GM20431 (cell line): ENCODE measurements around the gene RRP12.
"Not testable (repeated sequence)": the region's sequence is repeated elsewhere in the genome, so short reads cannot be mapped to it uniquely, and the experiment has no call there.

Experiments
- in situ Hi-C: fragments of 300-500 bp; cut with MseI, MboI; formaldehyde crosslinking; loops from one replicate; pipeline ENCODE4 v1.15.0; 2020; ENCODE audit warnings: low sequenced_read_pairs; ENCODE audit not compliant: unreplicated experiment

RRP12 gene, protein sequence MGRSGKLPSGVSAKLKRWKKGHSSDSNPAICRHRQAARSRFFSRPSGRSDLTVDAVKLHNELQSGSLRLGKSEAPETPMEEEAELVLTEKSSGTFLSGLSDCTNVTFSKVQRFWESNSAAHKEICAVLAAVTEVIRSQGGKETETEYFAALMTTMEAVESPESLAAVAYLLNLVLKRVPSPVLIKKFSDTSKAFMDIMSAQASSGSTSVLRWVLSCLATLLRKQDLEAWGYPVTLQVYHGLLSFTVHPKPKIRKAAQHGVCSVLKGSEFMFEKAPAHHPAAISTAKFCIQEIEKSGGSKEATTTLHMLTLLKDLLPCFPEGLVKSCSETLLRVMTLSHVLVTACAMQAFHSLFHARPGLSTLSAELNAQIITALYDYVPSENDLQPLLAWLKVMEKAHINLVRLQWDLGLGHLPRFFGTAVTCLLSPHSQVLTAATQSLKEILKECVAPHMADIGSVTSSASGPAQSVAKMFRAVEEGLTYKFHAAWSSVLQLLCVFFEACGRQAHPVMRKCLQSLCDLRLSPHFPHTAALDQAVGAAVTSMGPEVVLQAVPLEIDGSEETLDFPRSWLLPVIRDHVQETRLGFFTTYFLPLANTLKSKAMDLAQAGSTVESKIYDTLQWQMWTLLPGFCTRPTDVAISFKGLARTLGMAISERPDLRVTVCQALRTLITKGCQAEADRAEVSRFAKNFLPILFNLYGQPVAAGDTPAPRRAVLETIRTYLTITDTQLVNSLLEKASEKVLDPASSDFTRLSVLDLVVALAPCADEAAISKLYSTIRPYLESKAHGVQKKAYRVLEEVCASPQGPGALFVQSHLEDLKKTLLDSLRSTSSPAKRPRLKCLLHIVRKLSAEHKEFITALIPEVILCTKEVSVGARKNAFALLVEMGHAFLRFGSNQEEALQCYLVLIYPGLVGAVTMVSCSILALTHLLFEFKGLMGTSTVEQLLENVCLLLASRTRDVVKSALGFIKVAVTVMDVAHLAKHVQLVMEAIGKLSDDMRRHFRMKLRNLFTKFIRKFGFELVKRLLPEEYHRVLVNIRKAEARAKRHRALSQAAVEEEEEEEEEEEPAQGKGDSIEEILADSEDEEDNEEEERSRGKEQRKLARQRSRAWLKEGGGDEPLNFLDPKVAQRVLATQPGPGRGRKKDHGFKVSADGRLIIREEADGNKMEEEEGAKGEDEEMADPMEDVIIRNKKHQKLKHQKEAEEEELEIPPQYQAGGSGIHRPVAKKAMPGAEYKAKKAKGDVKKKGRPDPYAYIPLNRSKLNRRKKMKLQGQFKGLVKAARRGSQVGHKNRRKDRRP (N-terminal part only)

DNA sequence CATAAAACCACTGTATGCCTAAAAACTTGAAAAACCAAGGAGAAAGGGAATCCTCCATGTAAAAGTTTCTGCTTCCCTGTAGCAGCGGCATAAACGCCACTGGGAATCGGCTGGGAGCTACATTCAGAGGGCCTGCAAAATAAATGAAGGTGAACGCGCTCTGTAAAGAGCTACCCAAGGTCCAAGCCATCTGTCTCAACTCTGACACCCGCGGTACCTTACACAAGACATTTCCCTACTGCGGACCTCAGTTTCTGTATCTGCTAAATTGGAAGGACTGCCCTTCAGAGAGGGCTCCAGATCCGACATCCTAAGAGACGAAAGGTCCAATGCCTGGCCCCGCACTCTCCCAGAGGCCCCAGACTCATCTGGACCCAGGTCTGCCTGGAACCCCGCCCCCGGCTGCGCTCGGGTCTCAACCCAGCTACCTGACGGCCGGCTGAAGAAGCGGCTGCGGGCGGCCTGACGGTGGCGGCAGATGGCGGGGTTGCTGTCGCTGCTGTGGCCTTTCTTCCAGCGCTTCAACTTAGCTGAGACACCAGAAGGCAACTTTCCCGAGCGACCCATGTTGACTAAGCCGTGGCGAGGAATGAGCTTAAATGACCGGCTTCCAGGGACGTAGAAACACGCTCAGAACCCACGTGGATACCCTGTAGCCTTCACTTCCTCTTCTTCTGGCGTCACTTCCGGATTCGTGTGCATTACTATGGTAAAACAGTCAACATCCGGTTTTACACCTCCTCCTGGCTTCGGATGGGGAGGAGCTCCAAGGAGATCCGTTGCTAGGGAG lies at the start of gene RRP12:
Gene RRP12, minus strand, starts transcription at position 676 of the 790 bp plus-strand sequence. Its CDS starts 109 bp downstream, at position 567.
- in situ Hi-C loops = no loop called here

DNA sequence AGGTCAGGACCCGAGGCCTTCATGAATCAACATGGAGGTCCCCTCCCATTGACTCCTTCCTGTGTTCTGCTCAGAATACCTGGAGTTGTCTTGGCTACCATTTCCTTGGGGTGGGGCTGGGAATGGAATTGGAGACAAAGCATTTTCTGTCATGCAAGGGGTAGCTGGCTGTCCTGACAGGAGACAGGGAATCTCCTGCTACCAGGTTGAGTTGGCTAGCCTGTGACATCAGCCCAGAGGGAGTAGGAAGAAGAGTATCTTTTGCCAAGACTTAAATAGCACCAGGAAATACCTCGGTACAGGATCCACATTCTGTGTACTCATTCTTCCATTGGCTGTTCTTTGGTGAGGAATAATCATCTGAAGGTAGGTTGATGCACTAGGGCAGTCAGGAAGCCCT lies 49.7 kb upstream of the RRP12 start:
- in situ Hi-C loops = no loop called here

DNA sequence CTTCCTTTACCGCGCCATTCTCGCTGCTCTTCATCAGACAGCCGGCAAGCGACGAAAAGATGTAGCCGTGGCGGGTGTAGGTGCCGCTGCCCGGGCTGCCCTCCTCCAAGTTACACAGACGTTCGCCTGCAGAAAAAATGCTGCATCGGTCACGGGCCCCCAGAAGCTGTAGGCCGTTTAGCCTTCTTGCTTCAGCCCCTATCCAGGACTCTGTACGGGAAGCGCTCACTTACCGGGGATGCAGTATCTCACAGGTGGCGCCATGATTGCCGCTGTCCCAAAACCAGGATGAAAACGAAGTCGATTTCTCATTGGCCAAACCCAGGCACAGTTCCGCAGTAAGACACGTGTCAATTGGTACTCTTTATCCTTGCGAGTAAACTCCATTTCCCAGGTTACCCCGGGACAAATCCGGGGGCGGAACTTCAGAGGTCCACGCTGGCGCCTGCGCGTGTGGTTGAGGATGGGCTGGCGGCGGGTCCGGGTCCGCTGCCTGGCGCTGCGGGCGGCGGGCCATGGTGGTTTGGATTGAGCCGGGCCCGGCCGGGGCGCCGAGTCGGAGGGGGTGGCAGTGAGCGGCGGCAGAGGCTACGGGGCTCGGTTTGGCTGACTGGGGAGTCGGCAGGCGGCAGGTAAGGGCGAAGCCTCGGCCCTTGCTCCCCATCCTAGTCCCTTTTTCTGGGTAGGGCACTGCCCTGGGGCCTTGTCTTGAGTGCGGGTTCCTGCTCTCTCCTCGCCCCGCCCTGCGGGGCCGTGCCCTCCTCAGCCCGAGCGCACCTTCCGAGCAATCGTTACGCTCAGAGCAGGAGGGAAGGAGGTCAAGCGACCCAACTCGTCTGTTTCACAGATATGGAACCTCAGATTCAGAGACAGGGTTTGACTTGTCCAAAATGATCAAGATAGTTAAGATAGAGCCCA lies 44.8 kb upstream of the RRP12 start, which contains the start of the genes EXOSC1 and ZDHHC16:
Gene EXOSC1, minus strand, starts transcription at position 285 of the 918 bp plus-strand sequence. Its CDS starts 21 bp downstream, at position 264.
Gene ZDHHC16, plus strand, starts transcription at position 454 of the 918 bp plus-strand sequence. CDS start 5,501 bp downstream, outside the sequence.
- in situ Hi-C loops = no loop called here

DNA sequence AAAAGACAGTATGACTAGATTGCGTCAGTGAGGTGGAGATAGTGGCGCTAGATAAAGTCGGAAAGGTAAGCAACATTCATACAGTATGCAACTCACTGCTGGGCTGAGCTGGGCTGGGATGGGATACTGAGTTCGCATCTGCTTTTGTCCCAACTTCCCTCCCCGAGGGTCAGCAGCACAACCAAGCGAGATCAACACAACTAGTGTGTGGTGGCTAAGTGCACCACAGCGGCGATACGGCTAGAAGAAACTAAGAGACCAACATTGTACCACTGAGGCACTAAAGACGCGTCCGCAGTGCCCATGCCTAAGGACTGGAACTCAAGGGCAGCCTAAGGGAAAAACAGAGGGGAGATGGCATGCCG lies 44.2 kb upstream of the RRP12 start:
- in situ Hi-C loops = no loop called here

DNA sequence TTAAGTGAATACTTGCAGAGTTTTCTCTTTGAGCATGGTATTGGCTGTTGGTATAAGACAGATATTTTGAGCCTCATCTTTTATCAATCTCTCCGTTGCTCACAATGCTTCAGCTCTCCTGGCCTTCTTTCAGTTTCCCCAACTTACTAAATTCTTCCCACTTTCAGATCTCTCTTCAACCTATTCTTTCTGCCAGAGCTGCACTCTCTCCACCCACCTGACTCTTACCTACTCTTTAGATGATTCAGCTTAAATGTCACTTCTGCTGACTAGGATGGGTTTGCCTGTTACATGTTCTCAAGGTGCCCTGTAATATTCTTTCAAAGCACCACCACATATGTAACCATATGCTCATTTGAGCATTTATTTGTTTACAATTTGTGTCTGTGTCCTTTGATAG lies 43.1 kb upstream of the RRP12 start:
- in situ Hi-C loops = no loop called here

DNA sequence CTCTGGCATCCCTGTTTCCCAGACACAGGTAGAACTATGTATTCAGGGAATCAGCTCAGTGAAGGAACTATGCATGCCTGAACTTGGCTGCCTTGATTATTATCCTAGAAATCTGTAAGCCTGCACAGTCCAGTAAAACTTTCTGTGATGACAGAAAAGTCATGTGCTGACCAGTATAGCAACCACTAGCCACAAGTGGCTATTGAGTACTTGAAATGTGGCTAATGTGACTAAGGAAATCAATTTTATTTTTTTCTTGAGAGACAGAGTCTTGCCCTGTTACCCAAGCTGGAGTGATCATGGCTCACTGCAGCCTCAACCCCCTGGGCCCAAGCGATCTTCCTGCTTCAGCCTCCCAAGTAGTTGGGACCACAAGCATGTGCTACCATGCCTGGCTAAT lies 41.1 kb upstream of the RRP12 start:
- in situ Hi-C loops = no loop called here

DNA sequence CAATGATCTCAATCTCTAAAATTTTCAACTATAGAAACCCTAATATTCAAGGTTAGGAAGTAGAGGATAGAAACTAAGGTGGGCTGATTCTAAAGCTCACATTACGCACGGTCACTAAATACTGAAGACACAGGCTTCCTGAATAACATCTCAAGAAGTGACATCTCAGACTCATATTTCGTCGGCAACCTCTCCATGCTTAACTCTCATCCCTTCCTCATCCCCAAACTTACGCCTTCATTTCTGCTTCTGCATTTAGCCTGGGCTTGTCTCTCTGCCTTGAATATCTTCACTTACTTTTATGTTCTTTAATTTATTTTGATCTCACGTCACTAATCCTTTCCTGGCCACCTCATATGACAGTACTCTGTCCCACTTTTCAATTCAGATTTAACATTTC lies 34.1 kb upstream of the RRP12 start:
- in situ Hi-C loops = no loop called here

DNA sequence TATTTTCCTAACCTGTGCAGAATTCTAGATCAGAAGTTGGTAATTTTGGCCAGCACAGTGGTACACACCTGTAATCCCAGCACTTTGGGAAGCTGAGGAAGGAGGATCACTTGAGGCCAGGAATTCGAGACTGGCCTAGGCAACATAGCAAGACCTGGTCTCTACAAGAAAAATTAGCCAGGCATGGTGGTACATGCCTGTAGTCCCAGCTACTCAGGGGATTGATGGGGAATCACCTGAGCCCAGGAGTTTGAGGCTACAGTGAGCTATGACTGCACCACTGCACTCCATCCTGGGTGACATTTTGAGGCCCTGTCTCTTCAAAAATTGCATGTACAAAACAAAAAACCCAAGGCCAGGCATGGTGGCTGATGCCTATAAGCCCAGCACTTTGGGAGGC lies 33.4 kb upstream of the RRP12 start:
- in situ Hi-C loops = no loop called here

DNA sequence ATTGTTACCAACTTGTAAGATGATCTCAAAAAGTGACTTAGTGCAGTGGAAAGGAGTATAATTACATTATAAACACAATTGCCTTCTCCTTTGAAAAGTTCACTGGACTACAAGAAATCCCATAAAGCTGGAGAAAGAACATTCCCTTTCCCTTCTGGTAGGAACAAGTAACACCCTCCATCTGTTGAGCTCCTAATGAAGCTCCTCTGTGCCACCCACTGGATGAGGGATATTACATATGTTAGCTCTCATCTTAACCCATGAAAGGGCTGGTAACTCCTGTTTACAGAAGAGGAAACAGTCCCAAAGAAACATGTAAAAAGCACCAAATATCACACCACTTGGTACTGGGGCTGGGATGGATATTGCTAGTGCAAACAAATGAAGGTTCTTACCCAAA lies 32.9 kb upstream of the RRP12 start:
- in situ Hi-C loops = no loop called here

DNA sequence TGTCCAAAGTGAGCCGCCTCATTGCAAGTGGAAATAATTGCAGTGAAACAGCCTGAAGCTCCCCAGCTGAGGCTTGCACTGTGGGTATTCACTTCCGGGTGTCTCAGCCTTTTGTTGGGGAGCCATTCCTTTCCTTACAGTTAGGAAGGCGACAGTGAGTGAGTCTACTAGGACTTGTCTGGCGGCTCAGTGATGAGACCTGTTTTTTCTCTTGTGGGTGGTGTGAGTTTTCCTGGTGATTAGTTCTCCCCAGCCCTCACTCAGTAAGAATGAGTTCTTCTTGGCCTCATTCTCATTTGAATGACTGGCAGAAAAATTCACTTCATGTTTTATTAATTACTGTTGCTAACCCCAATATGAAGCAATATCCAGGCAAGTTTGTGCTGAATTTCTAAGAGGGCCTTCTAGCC lies 27.4 kb upstream of the RRP12 start:
- in situ Hi-C loops = no loop called here

DNA sequence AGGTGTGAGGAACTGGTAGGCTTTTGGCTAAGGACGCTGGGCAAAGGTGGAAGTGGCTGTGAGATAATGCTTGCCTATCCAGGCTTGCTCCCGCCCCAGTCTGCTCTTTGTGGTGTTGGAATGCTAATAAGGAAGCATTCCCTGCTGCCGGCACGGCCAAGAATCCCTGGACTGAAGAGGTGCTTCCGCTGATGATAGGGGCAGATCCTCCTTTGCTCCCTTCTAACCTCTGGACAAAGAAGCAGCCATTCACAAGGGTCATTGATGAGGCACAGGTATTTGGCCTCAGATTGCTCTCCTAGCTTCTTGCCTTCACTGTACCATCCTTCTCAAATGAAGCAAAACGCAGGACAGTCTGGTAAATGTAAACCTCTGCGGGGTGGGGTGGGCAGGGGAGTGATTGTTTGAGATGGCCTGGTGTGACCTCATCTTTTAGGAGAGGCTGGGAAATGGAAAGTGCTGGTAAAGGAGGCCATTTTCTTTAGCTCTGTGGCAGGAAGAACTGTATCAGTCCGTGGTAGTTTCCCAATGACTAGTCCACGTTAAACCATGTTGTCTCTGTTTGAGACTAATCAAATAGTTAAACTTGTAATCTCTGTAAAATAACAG lies 26.5 kb upstream of the RRP12 start:
- in situ Hi-C loops = no loop called here

DNA sequence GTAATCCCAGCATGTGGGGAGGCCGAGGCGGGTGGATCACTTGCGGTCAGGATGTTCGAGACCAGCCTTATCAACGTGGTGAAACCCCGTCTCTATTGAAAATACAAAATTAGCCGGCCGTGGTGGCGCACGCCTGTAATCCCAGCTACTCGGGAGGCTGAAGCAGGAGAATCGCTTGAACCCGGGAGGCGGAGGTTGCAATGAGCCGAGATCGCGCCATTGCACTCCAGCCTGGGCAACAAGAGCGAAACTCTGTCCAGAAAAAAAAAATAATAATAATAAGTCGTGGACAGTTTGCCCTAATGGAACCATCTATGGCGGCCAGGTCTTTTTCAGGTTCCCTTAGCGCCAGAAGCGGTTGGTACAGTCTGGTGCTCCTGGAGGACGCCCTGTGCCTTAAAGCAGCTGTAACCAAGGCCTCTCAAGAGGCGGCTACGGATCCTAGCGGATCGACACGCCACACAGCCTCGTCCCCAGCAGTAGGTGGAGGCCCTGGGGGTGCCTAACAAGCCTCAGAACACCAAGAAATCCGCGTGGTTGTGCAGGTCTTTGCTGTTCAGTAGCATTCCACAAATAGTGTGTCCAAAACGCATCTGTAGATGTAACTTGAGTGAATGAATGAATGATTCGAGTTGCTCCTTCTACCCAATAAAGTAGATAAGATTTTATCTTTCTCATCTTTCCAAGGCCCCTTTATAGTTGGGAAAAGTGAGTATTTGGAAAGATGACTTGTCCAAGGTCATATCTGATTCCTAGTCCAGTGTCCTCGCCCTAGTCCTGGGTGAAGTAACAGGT lies 25.8 kb upstream of the RRP12 start:
- in situ Hi-C loops = no loop called here

DNA sequence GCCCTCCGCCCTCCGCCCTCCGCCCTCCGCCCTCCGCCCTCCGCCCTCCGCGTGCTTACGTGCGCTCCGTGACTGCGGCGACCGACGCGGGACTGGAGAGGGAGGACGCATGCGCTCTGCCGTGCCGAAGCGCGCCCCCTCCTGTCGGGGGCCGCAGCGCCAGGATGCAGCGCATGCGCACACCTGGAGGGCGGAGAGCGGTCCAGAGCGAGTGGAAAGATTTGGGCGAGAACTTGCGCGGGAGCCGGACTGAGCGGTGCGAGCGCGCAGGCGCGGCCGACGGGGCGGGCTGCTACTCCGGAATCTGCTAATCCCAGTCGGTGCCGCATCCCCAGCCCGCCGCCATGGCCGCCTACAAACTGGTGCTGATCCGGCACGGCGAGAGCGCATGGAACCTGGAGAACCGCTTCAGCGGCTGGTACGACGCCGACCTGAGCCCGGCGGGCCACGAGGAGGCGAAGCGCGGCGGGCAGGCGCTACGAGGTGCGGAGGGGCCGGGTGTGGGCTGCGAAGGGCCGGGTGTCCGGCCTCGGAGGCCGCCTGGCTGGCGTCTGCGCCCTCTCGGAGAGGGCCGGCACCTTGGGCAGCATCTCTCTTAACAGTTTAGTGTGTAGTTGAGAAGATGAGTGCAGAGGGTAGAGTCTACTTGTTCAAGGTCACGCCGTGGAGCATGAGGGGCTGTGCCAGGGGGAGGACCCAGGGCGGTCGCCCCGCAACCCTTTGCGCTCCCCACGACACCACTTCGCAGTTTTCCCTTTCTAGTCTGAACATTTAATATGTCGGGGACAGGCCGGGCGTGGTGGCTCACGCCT lies 25.0 kb upstream of the RRP12 start, which contains the start of gene PGAM1:
Gene PGAM1, plus strand, starts transcription at position 228 of the 812 bp plus-strand sequence. Its CDS starts 117 bp downstream, at position 345.
- in situ Hi-C loops = no loop called here

DNA sequence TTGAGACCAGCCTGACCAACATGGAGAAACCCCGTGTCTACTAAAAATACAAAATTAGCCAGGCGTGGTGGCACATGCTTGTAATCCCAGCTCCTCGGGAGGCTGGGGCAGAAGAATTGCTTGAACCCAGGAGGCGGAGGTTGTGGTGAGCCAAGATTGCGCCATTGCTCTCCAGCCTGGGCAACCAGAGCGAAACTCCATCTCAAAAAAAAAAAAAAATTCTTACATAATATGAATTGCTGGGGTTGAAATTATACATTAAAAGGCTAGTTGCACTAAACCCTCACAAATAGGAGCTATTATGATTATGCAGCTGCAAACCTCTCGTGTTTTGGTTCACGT lies 22.6 kb upstream of the RRP12 start:
- in situ Hi-C loops = not testable (repeated sequence)

DNA sequence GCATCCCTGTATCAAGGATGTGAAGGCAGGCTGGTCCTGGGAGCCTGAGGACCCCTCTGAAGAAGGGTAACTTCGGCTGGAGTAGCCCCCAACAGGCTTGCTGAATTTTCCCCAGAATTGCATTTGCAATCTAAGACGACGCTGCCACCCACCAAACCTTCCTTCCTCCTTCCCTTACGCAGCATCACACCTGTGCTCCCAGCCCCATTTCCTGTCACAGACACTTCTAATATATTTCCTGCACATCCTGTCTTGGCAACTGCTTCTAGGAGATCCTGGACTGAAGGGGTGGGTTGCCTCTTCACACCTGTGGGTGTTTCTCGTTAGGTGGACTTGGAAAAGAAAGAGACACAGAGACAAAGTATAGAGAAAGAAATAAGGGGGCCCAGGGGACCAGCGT lies 15.4 kb upstream of the RRP12 start:
- in situ Hi-C loops = no loop called here

DNA sequence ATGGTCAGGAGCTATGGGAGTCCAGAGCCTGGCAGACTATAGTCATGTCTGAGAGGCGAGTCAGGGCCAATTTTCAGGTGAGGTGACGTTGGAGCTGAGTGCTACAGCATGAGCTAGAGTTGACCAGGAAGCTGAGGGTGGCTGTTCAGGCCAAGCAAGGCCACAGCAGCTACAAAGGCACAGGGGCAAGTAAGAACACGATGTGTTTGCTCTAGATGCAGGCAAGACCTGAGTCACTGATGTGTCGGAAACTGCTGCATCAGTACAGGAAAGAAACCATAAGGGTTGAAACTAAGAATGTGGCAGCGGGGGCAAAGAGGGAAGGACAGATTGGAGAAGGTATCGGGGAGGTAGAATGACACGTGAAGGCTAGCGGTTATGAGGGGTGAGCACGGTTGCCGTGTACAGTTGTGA lies 11.8 kb upstream of the RRP12 start:
- in situ Hi-C loops = no loop called here
